GM19455 (cell line): Measurements from ENCODE around the gene CYGB.

Experiments
- ATAC-seq: cut with Tn5 transposase; IDR thresholded peaks from one replicate; pipeline ENCODE4 v1.9.1; 2021; ENCODE audit not compliant: unreplicated experiment

Gene CYGB

DNA sequence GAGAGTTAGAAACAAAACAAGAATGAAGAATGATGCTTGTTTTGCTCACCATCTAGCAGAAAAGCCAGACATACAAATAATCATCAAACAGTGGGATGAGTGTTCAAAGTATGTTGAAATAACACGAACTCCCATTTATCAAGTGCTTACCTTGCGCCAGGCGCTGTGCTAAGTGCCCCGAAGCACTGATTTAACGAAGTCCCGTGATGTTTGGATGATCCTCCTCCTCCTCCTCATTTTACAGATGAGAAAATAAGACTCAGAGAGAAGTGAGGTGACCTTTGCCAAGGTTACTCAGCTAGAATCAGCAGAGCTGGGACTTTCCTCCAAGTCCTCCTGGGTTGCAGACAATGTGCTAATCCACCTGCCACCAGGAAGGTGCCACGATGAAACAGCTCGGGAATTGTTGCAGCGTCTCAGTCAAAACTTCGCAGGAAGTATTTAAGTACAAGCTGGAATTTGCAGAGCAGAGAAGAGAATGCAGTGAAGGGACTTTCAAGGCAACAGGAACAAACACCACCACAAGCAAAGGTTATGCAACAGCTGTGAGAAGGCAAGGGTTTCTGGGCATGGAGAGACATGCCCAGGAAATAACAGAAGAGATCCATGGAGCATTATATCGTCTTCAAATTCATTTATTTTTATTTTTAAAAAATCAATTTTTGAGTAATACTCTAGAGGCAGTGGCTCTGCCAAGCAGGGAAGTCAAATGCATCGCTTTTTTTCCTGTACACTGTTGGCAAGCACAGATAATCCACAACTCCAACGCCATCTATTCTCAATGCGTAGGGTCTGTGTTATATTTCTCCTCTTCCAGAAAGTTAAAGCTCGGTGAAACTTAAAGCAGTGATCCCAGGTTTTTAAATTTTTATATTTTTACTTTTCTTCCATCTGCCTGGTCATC lies 13.5 kb upstream of the CYGB start:
- ATAC-seq, result no peak

DNA sequence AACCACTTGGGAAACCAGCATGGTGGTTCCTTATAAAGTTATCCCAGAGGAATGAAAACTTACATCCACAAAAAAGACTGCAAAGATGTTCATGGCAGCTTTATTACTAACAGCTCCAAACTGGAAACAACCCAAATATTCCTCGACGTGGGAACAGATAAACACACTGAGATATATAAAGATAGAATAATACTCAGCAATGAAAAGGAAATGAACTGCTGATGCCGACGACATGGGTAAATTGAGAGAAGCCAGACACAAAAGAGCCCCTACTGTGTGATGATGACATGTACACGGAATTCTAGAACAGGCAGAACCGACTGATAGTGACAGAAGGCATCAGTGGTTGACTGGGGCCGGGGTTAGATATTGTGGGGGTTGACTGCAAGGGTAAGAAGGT lies 12.0 kb upstream of the CYGB start:
- ATAC-seq, result no peak

DNA sequence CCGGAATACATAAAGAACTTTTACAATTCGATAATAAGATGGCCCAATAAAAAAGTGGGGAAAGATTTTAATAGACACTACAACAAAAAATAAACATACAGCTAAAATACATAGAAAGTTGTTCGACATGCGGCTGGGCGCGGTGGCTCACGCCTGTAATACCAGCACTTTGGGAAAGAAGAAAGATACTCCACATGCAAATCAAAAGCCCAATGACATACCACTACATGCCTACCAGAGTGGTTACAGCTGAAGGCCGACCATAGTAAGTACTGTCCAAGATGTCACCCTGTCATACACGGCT lies 11.7 kb upstream of the CYGB start:
- ATAC-seq, result no peak

DNA sequence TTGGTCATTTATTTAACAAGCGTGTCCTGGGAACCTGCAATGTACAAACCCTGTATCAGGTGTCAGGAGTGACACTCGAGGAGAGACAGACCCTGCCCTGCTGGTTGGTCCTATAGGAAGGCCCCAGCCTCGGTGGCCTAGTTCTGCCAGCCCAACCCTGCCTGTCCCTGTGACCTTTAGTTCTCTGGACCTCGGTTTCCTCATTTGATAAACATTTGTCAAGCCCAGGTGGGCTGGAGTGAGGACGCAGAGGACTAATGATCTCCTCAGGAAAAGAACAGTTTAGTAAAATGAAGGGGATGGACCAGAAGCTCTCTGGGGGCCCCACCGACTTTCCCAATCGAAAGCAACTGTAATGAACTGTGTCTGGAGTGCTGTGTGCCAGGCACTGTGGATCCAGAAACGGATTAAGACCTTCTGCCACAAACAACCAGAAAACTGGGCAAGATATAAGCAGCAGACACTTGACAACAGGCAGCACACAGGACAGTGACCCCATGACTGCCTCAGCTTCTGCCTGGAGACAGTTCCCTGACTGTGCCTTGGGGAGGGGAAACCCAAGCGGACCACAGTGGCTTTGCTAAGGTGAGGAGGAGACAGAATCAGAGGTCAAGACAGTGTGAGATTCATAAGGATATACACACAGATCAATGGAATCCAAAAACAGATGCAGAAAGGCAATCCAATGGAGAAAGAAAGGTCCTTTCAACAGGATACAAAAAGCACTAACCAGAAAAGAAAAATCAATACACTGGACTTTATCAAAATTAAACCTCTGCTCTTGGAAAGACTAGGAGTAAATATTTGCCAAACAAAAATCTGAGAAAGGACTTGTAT lies 11.1 kb upstream of the CYGB start:
- no peak for ATAC-seq

DNA sequence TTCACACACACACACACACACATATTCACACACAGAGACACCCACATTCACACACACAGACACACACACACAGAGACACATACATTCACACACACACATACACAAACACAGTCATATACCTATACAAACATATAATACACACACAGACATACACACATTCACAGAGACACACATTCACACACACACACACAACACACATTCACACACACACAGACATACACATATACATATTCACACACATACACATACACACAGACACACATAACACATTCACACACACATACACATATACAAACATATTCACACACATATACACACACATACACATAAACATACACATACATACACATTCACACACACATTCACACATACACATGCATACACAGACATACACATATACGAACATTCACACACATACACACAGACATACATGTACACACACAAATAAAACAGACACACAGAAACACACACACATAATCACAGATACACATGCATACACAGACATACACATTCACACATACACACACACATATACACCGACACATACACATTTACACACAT lies 10.2 kb upstream of the CYGB start:
- no peak for ATAC-seq

DNA sequence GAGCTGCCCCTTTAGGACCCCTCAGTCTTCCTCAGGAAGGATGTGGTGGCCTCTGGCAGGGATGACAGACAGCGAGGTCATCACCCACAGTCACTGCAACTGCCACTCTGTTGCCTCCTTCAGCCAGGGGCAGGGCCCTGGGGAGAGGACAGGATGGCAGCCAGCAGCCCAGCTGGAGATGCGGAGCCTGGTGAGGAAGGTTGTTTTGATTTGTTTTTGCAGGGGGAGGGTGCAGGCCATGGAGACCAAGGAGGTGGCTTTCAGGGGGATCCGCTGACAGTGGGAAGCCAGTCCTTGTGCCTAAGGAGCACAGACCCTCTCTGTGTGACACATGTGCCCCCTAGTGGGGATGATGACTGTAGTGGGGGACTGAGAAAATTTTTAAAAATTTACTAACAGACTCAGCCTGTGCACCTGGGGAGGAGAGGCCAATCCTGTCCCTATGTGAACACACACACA lies 9.7 kb upstream of the CYGB start:
- ATAC-seq, result no peak

DNA sequence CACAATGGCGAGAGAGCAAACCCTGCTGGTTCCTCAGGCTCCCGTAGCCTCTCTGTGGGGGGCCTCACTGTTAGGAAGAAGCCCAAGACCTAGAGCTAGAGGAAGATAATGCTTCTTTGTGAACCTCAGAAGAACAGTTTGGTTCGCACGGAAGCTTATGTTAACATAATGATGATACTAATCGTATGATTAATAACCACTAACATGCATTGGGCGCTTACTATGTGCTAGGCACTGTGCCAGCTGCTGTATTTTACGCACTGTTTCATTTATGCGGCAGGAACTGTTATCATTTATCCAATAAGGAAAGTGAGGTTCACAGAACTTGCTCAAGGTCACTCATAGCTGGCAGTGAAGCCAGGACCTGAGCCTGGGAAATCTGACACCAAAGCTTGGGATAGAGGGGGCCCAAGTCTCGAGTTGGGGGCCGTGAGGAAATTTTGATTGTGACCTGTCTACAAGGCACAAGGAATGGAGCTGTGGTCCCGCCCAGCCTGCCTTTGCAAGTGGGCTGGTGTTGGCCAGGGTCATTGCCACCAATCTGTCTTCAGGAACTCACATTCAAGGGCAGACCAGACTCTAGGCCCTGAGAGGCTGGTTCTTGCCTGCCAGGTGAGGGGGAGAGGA lies 9.2 kb upstream of the CYGB start:
- no peak for ATAC-seq

DNA sequence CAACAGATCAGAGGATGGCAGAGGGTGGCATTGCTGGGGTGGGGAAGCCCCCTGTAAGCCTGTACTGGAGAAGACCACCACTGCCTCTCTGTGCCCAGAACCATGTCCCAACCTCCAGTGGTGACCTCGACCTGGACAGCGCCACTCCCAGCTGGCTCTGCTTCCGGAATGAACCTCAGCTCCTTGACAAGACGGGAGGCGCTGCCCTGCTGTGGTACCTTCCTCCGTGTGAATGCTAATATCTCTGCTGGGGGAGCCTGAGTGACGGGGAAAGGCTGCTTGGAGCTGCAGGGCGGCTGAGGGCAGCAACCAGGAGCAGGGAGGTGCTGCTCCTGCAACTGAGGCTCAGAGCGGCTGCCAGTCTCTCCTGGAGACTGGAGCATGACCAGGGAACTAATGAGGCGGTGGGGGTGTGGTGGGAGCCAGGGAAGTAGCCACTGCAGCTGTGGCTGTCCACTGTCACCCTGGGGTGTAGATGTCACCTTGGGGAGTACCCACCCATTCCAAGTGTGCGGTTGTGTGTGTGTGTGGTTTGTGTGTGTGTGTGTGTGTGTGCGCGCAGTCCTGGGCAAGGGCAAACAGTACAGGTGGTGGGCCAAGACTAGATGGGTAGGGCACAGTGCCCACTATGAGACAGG lies 8.5 kb upstream of the CYGB start:
- no peak for ATAC-seq

DNA sequence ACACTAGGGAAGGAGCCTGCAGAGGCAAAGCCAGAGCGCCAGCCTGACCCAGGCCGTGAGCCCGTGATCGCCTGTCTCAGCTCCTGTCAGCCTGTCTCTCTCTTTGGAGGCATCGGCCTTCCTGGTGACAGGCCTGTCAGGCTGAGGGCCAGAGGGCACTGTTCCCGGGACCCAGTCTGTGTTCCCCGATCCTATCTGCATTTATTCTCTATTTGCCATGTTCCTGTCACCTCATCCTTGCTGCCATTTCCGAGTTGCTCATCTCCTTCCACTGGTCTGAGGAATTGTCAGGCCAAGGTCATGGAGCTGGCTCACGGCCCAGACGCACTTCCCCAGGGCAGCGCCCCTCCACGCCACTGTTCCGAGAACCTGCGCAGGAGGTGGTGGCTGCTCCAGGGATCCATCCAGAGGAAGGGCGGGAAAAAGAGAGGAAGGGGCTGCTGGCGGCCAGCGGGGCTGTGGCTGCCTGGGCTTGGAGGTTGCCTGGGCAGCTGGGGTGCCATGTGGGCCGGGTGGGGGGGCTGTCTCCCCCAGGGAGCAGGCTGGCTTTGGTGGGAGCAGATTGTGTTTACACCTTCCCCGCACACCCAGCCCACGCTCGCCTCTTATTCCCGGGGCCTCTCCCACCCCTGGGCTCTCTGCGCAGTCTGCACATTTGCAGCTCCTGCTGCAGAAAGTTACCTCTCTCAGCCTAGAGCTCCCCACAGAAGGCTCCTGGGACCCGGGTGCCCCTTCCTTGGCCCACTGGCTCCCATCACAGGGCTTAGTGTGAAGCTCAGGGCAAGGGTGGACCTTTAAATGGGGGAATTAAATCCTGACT lies 7.2 kb upstream of the CYGB start:
- no peak for ATAC-seq

DNA sequence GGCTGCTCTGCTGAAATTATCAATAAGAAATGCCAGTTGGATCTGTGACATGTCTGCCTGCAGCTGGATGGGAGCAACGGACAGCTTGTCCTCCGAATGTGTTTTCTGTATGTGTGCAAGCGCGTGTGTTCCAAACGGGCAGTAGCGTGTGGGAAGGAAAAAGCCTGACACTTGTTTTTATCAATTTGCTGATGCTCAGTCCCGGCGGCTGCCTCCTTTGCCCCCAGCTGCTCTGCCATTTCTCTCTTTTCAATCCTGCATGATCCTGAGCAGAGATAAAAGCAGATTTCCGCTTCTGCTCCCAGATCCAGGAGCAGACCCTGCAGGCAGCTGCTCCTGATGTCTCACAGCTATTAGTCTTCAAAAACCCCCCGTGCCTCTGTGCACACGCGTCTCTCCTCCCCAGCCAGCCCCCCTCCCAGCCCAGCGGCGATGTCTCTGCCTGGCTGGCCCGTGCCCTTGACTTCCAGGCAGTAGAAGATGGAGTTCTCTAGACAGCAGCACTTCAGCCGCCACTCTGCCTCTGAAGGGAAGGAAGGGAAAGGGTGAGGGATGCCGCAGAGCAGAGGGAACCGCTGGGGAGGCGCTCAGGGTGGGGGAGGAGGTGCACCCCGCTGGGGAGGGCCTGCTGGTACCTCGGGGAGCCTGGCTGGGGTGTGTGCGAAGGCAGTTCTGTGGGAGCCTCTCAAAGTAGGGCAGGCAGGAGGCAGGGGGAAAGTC lies 6.5 kb upstream of the CYGB start:
- ATAC-seq, result no peak

DNA sequence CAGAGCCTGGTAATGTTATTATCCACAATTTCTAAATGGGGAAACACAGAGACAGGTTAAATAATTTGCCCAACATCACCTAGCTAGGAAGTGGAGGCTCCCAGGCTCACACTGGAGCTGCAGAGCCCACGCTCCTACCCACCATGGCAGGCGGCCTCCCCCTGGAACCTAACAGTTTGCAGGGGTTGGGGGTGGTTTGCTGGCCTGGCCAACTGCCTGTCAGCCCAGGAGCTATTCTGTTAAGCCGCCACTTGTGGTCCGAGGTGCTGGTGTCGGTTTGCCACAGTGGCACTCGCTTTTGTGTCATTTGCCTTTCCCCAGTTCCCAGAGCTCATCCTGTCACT lies 5.9 kb upstream of the CYGB start:
- no peak for ATAC-seq

DNA sequence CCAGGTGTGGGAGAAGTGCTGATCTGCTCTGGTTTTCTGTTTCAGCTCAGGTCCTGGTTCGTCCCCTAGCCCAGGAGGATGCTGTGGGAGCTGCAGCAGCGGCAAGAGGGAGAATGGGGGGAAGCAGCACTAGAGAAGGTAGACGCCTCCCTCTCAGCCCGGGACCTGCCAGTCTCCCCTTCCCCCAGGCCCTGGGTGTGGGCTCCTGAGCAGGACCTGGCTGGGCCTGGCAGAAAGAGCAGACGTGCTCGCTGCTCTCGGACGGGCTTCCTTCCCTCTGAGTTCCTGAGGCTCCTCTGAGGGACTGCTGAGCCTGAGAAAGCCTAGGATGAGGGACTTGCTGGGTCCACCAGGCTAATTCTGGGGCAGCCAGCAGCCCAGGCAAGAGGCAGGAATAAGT lies 5.5 kb upstream of the CYGB start:
- no peak for ATAC-seq

DNA sequence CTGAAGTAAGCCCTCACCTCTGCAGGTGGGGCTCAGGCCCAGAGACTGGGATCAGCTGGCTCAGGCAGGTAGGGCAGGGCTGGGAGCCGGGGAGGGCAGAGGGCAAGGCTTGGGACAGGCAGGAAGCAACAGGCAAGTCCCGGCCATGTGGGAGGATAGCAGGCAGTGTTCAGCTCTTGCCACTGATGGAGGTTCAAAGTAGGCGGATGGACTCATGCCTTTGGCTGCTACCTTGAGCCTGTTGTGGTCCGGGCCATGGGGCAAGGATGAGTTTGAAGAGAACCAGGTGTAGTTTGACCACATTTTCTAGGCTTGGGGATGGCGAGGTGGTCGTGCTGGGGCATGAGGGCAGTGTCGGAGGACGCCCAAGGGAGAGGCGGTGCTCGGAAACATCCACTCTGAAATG lies 5.1 kb upstream of the CYGB start:
- no peak for ATAC-seq

DNA sequence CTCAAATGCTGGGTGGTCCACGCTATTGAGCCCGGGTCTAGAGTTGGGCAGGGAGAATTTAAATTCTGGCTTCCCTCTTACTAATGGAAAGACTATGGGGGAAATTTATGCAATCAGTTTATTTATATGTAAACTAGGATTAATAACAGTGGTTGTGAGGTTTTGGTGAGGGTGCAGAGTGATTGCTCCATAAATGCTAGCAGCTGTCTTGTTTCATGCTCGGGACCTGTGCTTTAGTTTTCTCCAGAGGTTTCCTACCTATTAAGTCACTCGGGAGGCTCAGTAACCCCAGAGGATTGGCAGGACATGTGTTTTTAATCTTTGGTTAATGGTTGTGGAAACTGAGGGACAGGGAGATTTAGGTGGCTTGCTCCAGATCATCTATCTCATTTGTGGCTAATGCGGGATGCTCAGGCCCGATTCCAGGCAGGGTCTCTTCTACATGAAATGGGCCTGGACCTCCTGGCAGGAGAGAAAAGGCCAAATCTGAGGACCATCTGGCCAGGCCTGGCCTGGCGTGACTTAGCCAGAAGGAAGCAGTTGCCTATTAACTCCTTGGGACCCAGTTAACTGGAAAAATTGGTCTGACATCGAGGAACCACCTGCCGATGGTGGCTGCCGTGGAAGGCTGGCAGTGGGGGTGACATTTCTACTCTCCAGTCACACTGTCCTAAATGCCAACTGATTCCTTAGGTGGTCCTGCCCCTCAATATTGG lies 4.4 kb upstream of the CYGB start:
- ATAC-seq, result no peak

DNA sequence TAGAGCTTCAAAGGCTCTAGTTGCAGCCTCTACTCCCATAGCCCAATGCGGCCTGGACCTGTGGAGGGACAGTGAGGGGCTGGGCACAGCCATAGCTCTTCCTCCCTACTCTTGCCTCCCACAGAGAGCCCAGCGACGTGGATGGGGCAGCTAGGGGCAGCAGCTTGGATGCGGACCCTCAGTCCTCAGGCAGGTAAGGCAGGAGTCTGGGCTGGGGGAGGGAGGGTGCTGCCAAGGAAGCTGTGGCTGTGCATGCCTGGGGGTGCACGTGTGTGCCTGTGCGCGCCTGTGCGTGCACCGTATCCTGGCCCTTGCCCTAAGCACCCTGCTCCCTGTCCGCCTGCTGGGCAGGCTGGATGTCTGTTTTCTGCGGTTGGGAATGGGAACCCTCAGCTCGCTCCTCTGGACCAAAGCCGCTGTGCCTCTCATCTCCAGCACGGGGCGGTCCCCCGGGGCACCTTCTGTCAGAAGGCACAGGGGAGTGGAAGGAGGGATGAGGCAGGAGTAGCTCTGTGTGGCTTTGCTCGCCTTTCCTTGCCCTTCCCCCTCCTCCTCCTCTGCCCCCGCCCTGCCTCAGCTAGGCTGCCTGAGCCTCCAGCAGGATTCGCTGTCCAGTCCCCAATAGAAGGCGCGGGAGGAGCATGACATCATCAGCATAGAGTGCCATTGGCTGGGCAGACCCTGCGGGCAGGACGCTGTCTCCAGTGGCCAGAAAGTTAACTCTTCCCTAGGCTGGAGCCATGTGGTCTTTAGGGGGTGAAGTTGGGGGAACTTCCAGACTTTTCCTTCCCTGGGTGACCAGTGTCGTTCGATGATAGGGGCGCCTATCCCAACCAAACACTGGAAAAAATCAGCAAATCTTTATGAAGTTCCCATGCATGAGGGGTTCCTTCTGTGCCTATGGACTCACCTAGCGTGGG lies 3.1 kb upstream of the CYGB start:
- ATAC-seq, result no peak

DNA sequence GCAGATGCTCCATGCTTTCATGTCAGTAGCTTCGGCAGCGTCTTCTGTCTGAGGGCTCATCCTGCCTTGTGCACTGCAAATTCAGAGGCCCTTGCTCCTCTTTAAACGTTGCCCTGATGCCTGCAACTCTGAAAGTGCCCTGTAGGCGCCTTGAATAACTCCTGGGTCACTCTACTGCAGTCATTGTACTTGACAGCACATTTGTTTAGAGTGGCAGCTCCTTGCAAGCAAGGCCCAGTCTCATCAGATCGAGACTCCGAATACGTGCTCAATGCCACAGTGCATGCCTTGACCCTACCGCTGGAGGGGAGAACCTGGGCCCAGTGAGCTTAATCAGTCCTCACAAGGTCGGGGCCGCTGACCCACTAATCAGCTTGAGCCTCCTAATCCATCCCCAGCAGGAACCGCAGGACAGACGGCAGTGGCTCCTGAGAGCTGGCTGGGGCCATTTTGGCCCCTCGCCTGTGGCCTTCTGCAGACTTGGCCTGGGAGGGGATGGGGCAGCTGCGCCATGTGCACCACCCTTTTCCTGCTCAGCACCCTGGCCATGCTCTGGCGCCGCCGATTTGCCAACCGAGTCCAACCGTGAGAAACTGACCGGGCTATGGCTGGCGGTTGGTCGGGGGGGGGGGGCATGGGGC lies 2.2 kb upstream of the CYGB start, which contains the start of gene PRCD:
Gene PRCD (plus strand): TSS at position 414 of the 641 bp plus-strand sequence. CDS start 98 bp downstream, at position 512.
- no peak for ATAC-seq

DNA sequence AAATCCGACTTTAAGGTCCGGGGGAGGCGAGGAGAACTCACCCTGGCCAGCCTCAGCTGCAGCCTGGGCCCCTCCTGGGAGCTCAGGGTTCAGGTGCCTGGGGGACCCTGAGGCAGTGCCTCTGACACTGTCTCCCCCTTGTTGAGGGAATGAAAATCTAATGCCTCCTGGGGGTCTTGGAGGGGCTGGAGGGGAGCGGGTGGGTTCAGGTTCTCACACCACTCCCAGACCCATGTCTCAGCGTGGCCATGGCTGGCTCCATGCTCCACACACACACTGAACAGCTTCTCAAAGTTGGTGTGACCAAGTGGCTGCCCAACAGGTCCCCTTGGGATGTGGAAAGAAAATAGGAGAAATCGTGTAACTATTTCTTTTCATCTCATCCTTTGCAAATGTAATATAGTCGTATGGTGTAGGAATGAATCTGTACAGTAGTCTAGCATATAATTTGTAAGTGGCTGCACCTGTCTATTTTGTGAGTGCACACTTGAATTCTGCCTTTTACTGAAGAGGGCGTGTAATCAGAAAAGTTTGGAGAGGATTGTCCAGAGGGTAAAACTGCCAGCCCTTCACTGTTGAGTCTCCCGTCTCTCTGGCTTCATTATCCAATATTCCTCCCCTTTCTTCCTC lies 1.5 kb upstream of the CYGB start:
- no peak for ATAC-seq
